Small intestine (tissue), 7 donors: Measurements from ENCODE around the gene IFT52. TPM values are rescaled to one million over a fixed set of nuclear protein-coding genes. Genes with fewer than 3 reads are reported as not detected.
A peak's percentile ranks its signal among the peaks of the same experiment; 100 is the strongest.

Experiments
- DNase-seq, 2 donors: peaks; one replicate each; pipeline versions ENCODE4 v3.0.0 to v3.0.0-alpha.2; 2013
- FAIRE-seq: peaks from 2 replicates; lab custom pipeline; 2012; peaks lifted over from hg19 to GRCh38; lab: Jason Lieb, UNC
- H3K27ac ChIP-seq, 3 donors: one replicate each; pipeline ENCODE4 v1.5.1; 2013; ENCODE audit warnings: low read length in 2 of 3, mild to moderate bottlenecking in 2 of 3, control low read depth in 1 of 3, inconsistent platforms in 1 of 3, low read depth in 1 of 3, moderate library complexity in 1 of 3
- H3K27me3 ChIP-seq, 3 donors: one replicate each; pipeline ENCODE4 v1.6.1; 2013; ENCODE audit warnings: low read length in 3 of 3, inconsistent platforms in 1 of 3; ENCODE audit not compliant: control insufficient read depth in 3 of 3, insufficient read depth in 3 of 3
- H3K36me3 ChIP-seq, 3 donors: one replicate each; pipeline ENCODE4 v1.6.1; 2013; ENCODE audit warnings: low read length in 3 of 3, inconsistent platforms in 1 of 3, low read depth in 1 of 3, mild to moderate bottlenecking in 1 of 3, moderate library complexity in 1 of 3; ENCODE audit not compliant: control insufficient read depth in 3 of 3, insufficient read depth in 2 of 3
- H3K4me1 ChIP-seq, 3 donors: one replicate each; pipeline ENCODE4 v1.6.1; 2013; ENCODE audit warnings: low read length in 2 of 3, inconsistent platforms in 1 of 3, low read depth in 1 of 3, mild to moderate bottlenecking in 1 of 3, moderate library complexity in 1 of 3; ENCODE audit not compliant: control insufficient read depth in 3 of 3, insufficient read depth in 2 of 3
- H3K4me3 ChIP-seq, 3 donors: one replicate each; pipeline ENCODE4 v1.5.1; 2013; ENCODE audit warnings: low read length in 3 of 3, control low read depth in 1 of 3, inconsistent platforms in 1 of 3, low read depth in 1 of 3, mild to moderate bottlenecking in 1 of 3, moderate library complexity in 1 of 3
- H3K9me3 ChIP-seq, 2 donors: one replicate each; pipeline ENCODE4 v1.6.1; 2013; ENCODE audit warnings: low read depth in 1 of 2, low read length in 1 of 2; ENCODE audit not compliant: control insufficient read depth in 2 of 2, insufficient read depth in 1 of 2
- WGBS, 3 donors: extraction: QIAGEN DNeasy Blood & Tissue Kit; methylation state at CpG; one replicate each; pipeline ENCODE4 v1.1.7; 2013; 5-methylcytosine and 5-hydroxymethylcytosine counted together
- polyA plus RNA-seq, 4 donors: library from polyadenylated mRNA; stranded (reverse) in 3 of 4; unstranded in 1 of 4; fragments of 200-250 nt in 3 of 4; fragments of 120-200 nt in 1 of 4; gene quantifications; one replicate each; pipeline versions ENCODE4 v1.2.1 to v1.2.3, GENCODE V29; 2013
- donor health status: healthy with polysubstance abuse.
- donor health status: control.
- donor health status: control.
- donor health status: Bipolar disorder and iron deficiency.
- donor health status: healthy.

IFT52 gene
- polyA plus RNA-seq, 4 donors: 9.6 to 44.7 (median 13.2) TPM

DNA sequence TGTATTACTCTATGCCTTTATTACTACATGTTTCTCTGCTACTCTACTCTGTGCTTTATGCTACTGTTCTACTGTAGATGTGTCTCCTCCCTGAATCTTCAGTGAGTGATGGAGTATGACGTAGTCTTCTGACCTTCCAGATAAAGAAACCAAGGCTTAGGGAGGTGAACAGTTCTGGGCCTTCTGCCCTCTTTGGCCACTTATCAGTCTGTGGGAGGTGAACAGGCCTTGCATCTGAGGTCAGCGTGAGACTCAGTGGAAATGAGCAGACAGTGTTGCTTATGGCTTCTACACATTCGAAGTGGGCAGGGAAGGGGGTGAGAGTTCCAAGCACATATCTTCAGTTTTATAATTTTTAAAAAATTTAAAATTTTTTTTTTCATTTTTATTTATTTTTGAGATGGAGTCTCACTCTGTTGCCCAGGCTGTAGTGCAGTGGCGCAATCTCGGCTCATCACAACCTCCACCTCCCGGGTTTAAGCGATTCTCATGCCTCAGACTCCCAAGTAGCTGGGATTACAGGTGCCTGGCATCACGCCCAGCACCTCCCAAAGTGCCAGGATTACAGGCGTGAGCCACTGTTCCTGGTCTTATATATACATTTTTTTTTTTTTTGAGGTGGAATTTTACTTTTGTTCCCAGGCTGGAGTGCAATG lies 100.3 kb downstream of the IFT52 start:
- no peaks in the 10 kb centered on the region for H3K9me3 ChIP-seq
- H3K36me3 ChIP-seq: no peaks in the 10 kb centered on the region
- H3K27ac ChIP-seq: no peak overlapping the region
- 87 to 92% (median 88%) methylated on average over 9 of the region's 9 CpGs for WGBS, 3 donors
- H3K27me3 ChIP-seq: no peaks in the 10 kb centered on the region
- DNase-seq (no peak), FAIRE-seq (no peak)
- no peaks in the 10 kb centered on the region for H3K4me1 ChIP-seq
- no peak overlapping the region for H3K4me3 ChIP-seq

DNA sequence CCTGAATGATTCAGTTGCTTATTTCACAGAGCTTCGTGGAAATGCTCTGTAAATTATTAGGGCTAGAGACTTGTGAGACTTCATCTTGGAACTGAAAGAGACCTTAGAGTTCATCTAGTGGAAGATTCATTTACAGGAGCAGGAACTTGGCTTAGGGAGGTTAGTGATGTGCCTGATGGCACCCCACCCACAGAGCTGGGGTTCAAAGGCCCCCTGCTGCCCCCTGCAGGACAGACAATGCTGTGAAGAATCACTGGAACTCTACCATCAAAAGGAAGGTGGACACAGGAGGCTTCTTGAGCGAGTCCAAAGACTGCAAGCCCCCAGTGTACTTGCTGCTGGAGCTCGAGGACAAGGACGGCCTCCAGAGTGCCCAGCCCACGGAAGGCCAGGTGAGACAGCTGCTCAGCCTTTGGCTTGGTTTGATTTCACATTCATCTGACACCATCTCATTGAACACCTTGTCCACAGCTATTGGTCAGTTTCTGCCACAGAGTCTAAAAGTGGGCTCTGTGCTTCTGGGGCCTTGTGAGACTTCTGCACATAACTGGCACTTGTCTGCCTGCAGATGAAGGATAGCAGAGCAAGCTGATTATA lies 101.3 kb downstream of the IFT52 start:
- no peaks in the 10 kb centered on the region for H3K4me1 ChIP-seq
- no peaks in the 10 kb centered on the region for H3K9me3 ChIP-seq
- H3K4me3 ChIP-seq: no peak overlapping the region
- FAIRE-seq (no peak), DNase-seq (peak; percentile 69 to 72)
- no peaks in the 10 kb centered on the region for H3K36me3 ChIP-seq
- no peaks in the 10 kb centered on the region for H3K27me3 ChIP-seq
- H3K27ac ChIP-seq: no peak overlapping the region
- 65 to 80% (median 69%) methylated on average over 5 of the region's 5 CpGs for WGBS, 3 donors

DNA sequence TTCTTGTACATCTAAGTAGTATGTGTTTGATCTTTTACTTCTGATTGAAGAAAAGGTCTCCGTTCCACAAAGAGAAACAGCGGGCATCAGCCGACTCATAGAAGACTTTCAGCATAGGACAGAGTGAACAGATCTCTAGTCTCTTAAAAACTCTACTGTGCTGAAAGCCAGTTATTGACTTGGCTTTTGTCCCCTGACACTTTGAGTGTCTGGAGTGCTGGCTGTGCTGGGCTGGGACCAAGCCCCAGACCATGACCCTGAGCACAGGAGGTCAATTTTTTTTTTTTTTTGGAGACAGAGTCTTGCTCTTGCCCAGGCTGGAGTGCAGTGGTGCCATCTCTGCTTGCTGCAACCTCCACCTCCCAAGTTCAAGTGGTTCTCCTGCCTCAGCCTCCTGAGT lies 104.0 kb downstream of the IFT52 start:
- Histone ChIP-seq H3K9me3 (no peaks in the 10 kb centered on the region), H3K27me3 (no peaks in the 10 kb centered on the region), H3K4me3 (no peak overlapping the region), H3K27ac (no peak overlapping the region), H3K4me1 (no peaks in the 10 kb centered on the region), H3K36me3 (no peaks in the 10 kb centered on the region)
- WGBS, 3 donors: 92 to 99% (median 98%) methylated on average over 3 of the region's 3 CpGs
- DNase-seq: no peak
- FAIRE-seq: no peak

GRCh38 chr20:43695571-43695970 lies 104.8 kb downstream of the IFT52 start:
- WGBS, 3 donors: 86 to 93% (median 88%) methylated on average over 8 of the region's 8 CpGs
- Histone ChIP-seq H3K36me3 (peaks cover 0 to 5% (median 0%) of the 10 kb centered on the region in 3 donors), H3K9me3 (no peaks in the 10 kb centered on the region), H3K27ac (no peak overlapping the region), H3K4me1 (no peaks in the 10 kb centered on the region), H3K4me3 (no peak overlapping the region), H3K27me3 (no peaks in the 10 kb centered on the region)
- FAIRE-seq: no peak
- no peak for DNase-seq

Other genes with a start within 250 kb of the IFT52 start
- gene SRSF6, start 133.0 kb upstream of the IFT52 start, polyA plus RNA-seq: 100 to 1,000 TPM in 1 of 4 donors, 10 to 100 TPM in 3; 42.4 to 204 (median 73.8) TPM
- gene L3MBTL1, start 83.2 kb upstream of the IFT52 start, polyA plus RNA-seq: 10 to 100 TPM in 1 of 4 donors, 1 to 10 TPM in 3; 1.6 to 15.1 (median 2.6) TPM
- 10 to 100 TPM; 17.6 to 81.9 (median 28.6) TPM for gene SGK2, start 31.9 kb upstream of the IFT52 start, polyA plus RNA-seq
- gene MYBL2, start 76.2 kb downstream of the IFT52 start, polyA plus RNA-seq: 10 to 100 TPM in 2 of 4 donors, 1 to 10 TPM in 2; 1.9 to 36.9 (median 7.4) TPM
- gene GTSF1L, start 136.1 kb downstream of the IFT52 start, polyA plus RNA-seq: not detected